Panc1 (cell line): Measurements from ENCODE around the gene RFX7.

ENCODE experiments used
- CTCF ChIP-seq: fragments of 450-650 bp; IDR thresholded peaks from 2 replicates; pipeline ENCODE4 v1.5.1; 2017; ENCODE audit warnings: mild to moderate bottlenecking
- POLR2AphosphoS5 ChIP-seq: IDR thresholded peaks from 2 replicates; pipeline ENCODE4 v1.6.1; 2012; ENCODE audit warnings: mild to moderate bottlenecking, low read depth, low read length, moderate library complexity

DNA sequence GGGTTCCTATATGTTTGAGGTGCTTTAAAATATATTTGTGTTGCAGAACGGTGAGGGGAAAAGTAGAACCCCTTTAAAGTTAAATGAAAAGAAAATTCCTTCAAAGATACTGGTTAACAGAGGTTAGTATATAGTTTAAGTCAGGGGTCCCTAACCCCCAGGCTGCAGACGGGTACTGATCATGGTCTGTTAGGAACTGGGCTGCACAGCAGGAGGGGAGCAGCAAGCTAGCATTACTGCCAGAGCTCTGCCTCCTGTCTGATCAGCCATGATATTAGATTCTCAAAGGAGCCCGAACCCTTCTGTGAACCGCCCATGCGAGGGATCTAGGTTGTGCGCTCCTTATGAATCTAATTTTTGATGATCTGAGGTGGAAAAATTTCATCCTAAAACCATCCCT, 37.5 kb upstream of the RFX7 start:
- no peak for TF ChIP-seq POLR2AphosphoS5
- no peak for TF ChIP-seq CTCF
